Naive thymus-derived CD4-positive, alpha-beta T cell (primary cell): Measurements from ENCODE around the gene KAZN. TPM values are rescaled to one million over a fixed set of nuclear protein-coding genes. Genes with fewer than 3 reads are reported as not detected.

Experiments used
- ATAC-seq: fragments of 150-1000 bp; cut with Tn5 transposase; 2 replicates; pipeline ENCODE4 v1.10.0; 2021; ENCODE audit warnings: mild to moderate bottlenecking, moderate library complexity
- CTCF ChIA-PET: fragments of 350-600 bp; sonication (Branson Sonifier 250); formaldehyde crosslinking; loops from one replicate; lab custom pipeline; 2021; ENCODE audit warnings: antibody characterized with exemption; lab: Charles Lee
- POLR2A ChIA-PET: fragments of 350-600 bp; sonication (Branson Sonifier 250); formaldehyde crosslinking; loops from one replicate; lab custom pipeline; 2021; ENCODE audit warnings: antibody characterized with exemption, inconsistent platforms; lab: Charles Lee
- DNase-seq, 9 donors: peaks; one replicate each; pipeline versions ENCODE4 v3.0.0 to v3.0.0-alpha.2; 2020 to 2022; ENCODE audit warnings: mixed read lengths in 1 of 9
- H3K27ac ChIP-seq: one replicate; pipeline ENCODE4 v1.7.0; 2013; ENCODE audit warnings: mild to moderate bottlenecking, low read depth, low read length, moderate library complexity
- H3K27me3 ChIP-seq, 2 donors: one replicate each; pipeline ENCODE4 v1.7.0; 2013; ENCODE audit warnings: low read length in 2 of 2, mild to moderate bottlenecking in 2 of 2, moderate library complexity in 2 of 2; ENCODE audit not compliant: control insufficient read depth in 2 of 2, insufficient read depth in 2 of 2
- H3K36me3 ChIP-seq, 3 experiments: 1 replicate in 2 of 3; 2 replicates in 1 of 3; pipeline ENCODE4 v1.7.0; 2013; ENCODE audit warnings: low read length in 3 of 3, mild to moderate bottlenecking in 3 of 3, moderate library complexity in 1 of 3; ENCODE audit not compliant: insufficient read depth in 3 of 3, control insufficient read depth in 2 of 3
- H3K4me1 ChIP-seq, 2 donors: one replicate each; pipeline ENCODE4 v1.7.0; 2013; ENCODE audit warnings: low read length in 2 of 2, mild to moderate bottlenecking in 2 of 2, moderate library complexity in 1 of 2; ENCODE audit not compliant: control insufficient read depth in 2 of 2, insufficient read depth in 2 of 2
- H3K4me3 ChIP-seq: 2 replicates; pipeline ENCODE4 v1.7.0; 2013; ENCODE audit warnings: mild to moderate bottlenecking, low read length
- H3K9me3 ChIP-seq, 3 experiments: 1 replicate in 2 of 3; 2 replicates in 1 of 3; pipeline ENCODE4 v1.7.0; 2013; ENCODE audit warnings: low read length in 3 of 3; ENCODE audit not compliant: control insufficient read depth in 2 of 3
- H3K27ac Mint-ChIP-seq, 9 donors: one replicate each; pipeline ENCODE4 v1.8.0; 2020 to 2022; ENCODE audit warnings: mixed read lengths in 9 of 9, mild to moderate bottlenecking in 8 of 9, moderate library complexity in 5 of 9, inconsistent platforms in 2 of 9
- H3K27me3 Mint-ChIP-seq, 5 donors: one replicate each; pipeline ENCODE4 v1.8.0; 2021 to 2022; ENCODE audit warnings: mixed read lengths in 5 of 5, mild to moderate bottlenecking in 1 of 5
- H3K36me3 Mint-ChIP-seq, 5 donors: one replicate each; pipeline ENCODE4 v1.8.0; 2020 to 2022; ENCODE audit warnings: mixed read lengths in 5 of 5, mild to moderate bottlenecking in 3 of 5, inconsistent platforms in 1 of 5
- H3K4me1 Mint-ChIP-seq, 7 donors: one replicate each; pipeline ENCODE4 v1.8.0; 2020 to 2022; ENCODE audit warnings: mixed read lengths in 7 of 7, mild to moderate bottlenecking in 3 of 7, inconsistent platforms in 1 of 7
- H3K4me3 Mint-ChIP-seq, 10 donors: one replicate each; pipeline ENCODE4 v1.8.0; 2020 to 2022; ENCODE audit warnings: mild to moderate bottlenecking in 10 of 10, mixed read lengths in 10 of 10, moderate library complexity in 6 of 10, inconsistent platforms in 2 of 10
- H3K9me3 Mint-ChIP-seq, 11 donors: one replicate each; pipeline ENCODE4 v1.8.0; 2020 to 2022; ENCODE audit warnings: mixed read lengths in 11 of 11, mild to moderate bottlenecking in 4 of 11, inconsistent platforms in 1 of 11, moderate library complexity in 1 of 11
- intact Hi-C, 2 donors: fragments of 100-400 bp; cut with micrococcal nuclease; formaldehyde crosslinking; loops; one replicate each; pipeline ENCODE4 v1.15.1; 2023
- polyA plus RNA-seq, 2 donors: library from polyadenylated mRNA; unstranded; fragments of 300-500 nt; fragmentation: Illumina TruSeq; gene quantifications; one replicate each; pipeline ENCODE4 v1.2.3, GENCODE V29; 2021
- total RNA-seq, 6 experiments: library from RNA in 5 of 6; stranded (reverse) in 5 of 6; gene quantifications; 1 replicate in 5 of 6; 2 replicates in 1 of 6; pipeline ENCODE4 v1.2.3 and lab custom pipeline; 2021 to 2026

KAZN gene
- total and polyA plus RNA-seq, 7 experiments from 2014 or later, result 0.08 to 0.87 (median 0.30) TPM

GRCh38 chr1:14646973-14647372, 48.5 kb downstream of the KAZN start:
- Mint-ChIP-seq H3K4me1 (peaks cover 0 to 2% (median 0%) of the 10 kb centered on the region in 7 donors), H3K27me3 (peaks cover 0 to 18% (median 4%) of the 10 kb centered on the region in 5 donors), H3K36me3 (peaks cover 0 to 4% (median 0%) of the 10 kb centered on the region in 5 donors), H3K9me3 (peaks cover 2 to 33% (median 14%) of the 10 kb centered on the region in 11 donors), H3K27ac (no peak overlapping the region), H3K4me3 (no peak overlapping the region)
- Histone ChIP-seq H3K4me1 (no peaks in the 10 kb centered on the region), H3K36me3 (no peaks in the 10 kb centered on the region), H3K27ac (no peak overlapping the region), H3K9me3 (no peaks in the 10 kb centered on the region), H3K4me3 (no peak overlapping the region), H3K27me3 (no peaks in the 10 kb centered on the region)
- CTCF ChIA-PET, result no interaction called here
- intact Hi-C loops, result no loop called here
- DNase-seq, result no peak
- POLR2A ChIA-PET, result no interaction called here
- no peak for ATAC-seq

GRCh38 chr1:14647777-14648176, 49.3 kb downstream of the KAZN start:
- H3K27ac Mint-ChIP-seq, result no peak overlapping the region
- H3K4me1 Mint-ChIP-seq, result no peaks in the 10 kb centered on the region
- peaks cover 0 to 18% (median 5%) of the 10 kb centered on the region in 5 donors for H3K27me3 Mint-ChIP-seq
- intact Hi-C loops, result no loop called here
- Histone ChIP-seq H3K9me3 (no peaks in the 10 kb centered on the region), H3K27ac (no peak overlapping the region), H3K36me3 (no peaks in the 10 kb centered on the region), H3K27me3 (no peaks in the 10 kb centered on the region), H3K4me3 (no peak overlapping the region), H3K4me1 (no peaks in the 10 kb centered on the region)
- H3K4me3 Mint-ChIP-seq, result no peak overlapping the region
- H3K9me3 Mint-ChIP-seq, result peaks cover 2 to 26% (median 14%) of the 10 kb centered on the region in 11 donors
- no peak for DNase-seq
- peaks cover 0 to 4% (median 0%) of the 10 kb centered on the region in 5 donors for H3K36me3 Mint-ChIP-seq
- ATAC-seq, result no peak
- POLR2A ChIA-PET, result no interaction called here
- CTCF ChIA-PET, result no interaction called here

GRCh38 chr1:14648391-14648790, 49.9 kb downstream of the KAZN start:
- DNase-seq (no peak), ATAC-seq (no peak)
- H3K4me3 ChIP-seq, result no peak overlapping the region
- peaks cover 0 to 4% (median 0%) of the 10 kb centered on the region in 5 donors for H3K36me3 Mint-ChIP-seq
- intact Hi-C loops, result no loop called here
- H3K4me3 Mint-ChIP-seq, result no peak overlapping the region
- H3K9me3 Mint-ChIP-seq, result peaks cover 2 to 20% (median 14%) of the 10 kb centered on the region in 11 donors
- H3K27me3 Mint-ChIP-seq, result peaks cover 0 to 18% (median 7%) of the 10 kb centered on the region in 5 donors
- H3K4me1 ChIP-seq, result no peaks in the 10 kb centered on the region
- no peak overlapping the region for H3K27ac ChIP-seq
- no peaks in the 10 kb centered on the region for H3K9me3 ChIP-seq
- no peaks in the 10 kb centered on the region for H3K36me3 ChIP-seq
- POLR2A ChIA-PET, result no interaction called here
- H3K27ac Mint-ChIP-seq, result no peak overlapping the region
- CTCF ChIA-PET, result no interaction called here
- H3K4me1 Mint-ChIP-seq, result no peaks in the 10 kb centered on the region
- H3K27me3 ChIP-seq, result no peaks in the 10 kb centered on the region

DNA sequence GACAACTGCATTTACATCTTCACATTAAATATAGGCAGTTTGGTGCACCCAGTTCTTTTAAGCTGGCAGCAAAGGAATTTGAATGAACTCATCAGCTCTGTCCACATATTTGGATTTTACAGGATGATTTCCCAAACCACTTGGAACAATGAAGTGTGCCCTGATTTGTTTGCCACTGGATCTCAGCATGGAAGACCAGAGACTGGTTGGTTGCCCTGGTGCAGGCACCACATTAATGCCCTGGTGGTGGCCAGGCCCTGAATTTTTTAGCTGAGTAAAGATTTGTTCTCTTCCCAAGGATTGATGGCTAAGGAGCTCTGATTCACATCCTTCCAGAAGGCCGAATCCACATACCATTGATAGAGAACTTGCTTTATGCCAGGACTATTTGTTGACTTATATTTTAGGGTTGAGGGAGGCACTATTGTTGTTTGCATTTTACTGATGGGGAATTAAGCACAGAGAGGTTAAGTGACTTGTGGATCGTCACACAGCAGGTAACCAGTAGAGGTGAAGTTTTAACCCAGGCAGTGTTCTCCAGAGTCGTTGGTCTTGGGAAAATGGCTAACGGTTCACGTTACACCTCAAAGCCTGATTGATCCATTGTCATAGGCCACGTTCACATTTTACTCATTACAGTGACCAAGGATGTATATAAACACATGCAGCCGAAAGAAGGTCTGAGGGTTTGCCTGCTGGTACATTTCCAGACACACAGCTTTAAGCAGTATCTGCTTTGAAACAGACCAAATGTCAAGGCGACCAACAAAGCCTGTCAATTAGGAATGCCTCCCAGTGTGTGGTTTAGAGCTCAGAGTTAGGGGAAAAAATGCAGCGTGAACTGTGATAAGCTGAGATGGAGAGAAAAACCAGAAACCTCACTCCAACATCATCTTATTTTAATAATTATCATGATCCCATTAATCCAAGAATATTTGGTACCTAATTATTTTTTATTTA, 50.7 kb downstream of the KAZN start:
- CTCF ChIA-PET, result no interaction called here
- Mint-ChIP-seq H3K27ac (no peak overlapping the region), H3K4me1 (no peaks in the 10 kb centered on the region), H3K9me3 (peaks cover 2 to 18% (median 14%) of the 10 kb centered on the region in 11 donors), H3K27me3 (peaks cover 0 to 18% (median 7%) of the 10 kb centered on the region in 5 donors), H3K36me3 (peaks cover 0 to 4% (median 0%) of the 10 kb centered on the region in 5 donors), H3K4me3 (no peak overlapping the region)
- intact Hi-C loops, result no loop called here
- H3K4me3 ChIP-seq, result no peak overlapping the region
- ATAC-seq (no peak), DNase-seq (no peak)
- H3K27ac ChIP-seq, result no peak overlapping the region
- POLR2A ChIA-PET, result no interaction called here
- H3K9me3 ChIP-seq, result no peaks in the 10 kb centered on the region
- no peaks in the 10 kb centered on the region for H3K4me1 ChIP-seq
- no peaks in the 10 kb centered on the region for H3K27me3 ChIP-seq
- H3K36me3 ChIP-seq, result no peaks in the 10 kb centered on the region

DNA sequence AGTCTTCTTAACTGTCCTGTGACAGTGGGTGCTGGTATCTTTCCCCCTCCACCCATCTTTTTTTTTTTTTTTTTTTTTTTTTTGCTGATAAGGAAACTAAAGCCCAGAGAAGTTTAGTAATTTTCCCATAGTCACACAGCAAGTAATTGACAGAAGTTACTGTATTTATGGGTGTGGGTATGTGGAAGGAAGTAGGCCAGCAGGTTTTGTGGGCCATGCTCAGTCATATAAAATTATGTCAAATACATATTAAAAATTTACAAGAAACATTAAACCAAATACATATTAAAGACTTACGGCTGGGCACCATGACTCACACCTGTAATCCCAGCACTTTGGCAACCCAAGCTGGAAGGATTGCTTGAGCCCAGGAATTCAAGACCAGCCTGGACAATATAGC, 51.5 kb downstream of the KAZN start:
- peaks cover 0 to 4% (median 0%) of the 10 kb centered on the region in 5 donors for H3K36me3 Mint-ChIP-seq
- intact Hi-C loops, result no loop called here
- no peak overlapping the region for H3K4me3 Mint-ChIP-seq
- no peak overlapping the region for H3K27ac Mint-ChIP-seq
- H3K27ac ChIP-seq, result no peak overlapping the region
- no peaks in the 10 kb centered on the region for H3K27me3 ChIP-seq
- H3K4me1 ChIP-seq, result no peaks in the 10 kb centered on the region
- no peak for DNase-seq
- H3K9me3 ChIP-seq, result no peaks in the 10 kb centered on the region
- H3K4me1 Mint-ChIP-seq, result no peaks in the 10 kb centered on the region
- POLR2A ChIA-PET, result no interaction called here
- H3K36me3 ChIP-seq, result no peaks in the 10 kb centered on the region
- no peak overlapping the region for H3K4me3 ChIP-seq
- peaks cover 0 to 13% (median 7%) of the 10 kb centered on the region in 11 donors for H3K9me3 Mint-ChIP-seq
- CTCF ChIA-PET, result no interaction called here
- H3K27me3 Mint-ChIP-seq, result peaks cover 0 to 18% (median 7%) of the 10 kb centered on the region in 5 donors
- no peak for ATAC-seq

GRCh38 chr1:14650951-14651350, 52.5 kb downstream of the KAZN start:
- Histone ChIP-seq H3K4me3 (no peak overlapping the region), H3K36me3 (no peaks in the 10 kb centered on the region), H3K4me1 (no peaks in the 10 kb centered on the region), H3K27ac (no peak overlapping the region), H3K27me3 (no peaks in the 10 kb centered on the region), H3K9me3 (no peaks in the 10 kb centered on the region)
- intact Hi-C loops, result no loop called here
- peaks cover 0 to 4% (median 0%) of the 10 kb centered on the region in 11 donors for H3K9me3 Mint-ChIP-seq
- ChIA-PET CTCF (no interaction called here), POLR2A (no interaction called here)
- peaks cover 0 to 18% (median 7%) of the 10 kb centered on the region in 5 donors for H3K27me3 Mint-ChIP-seq
- no peaks in the 10 kb centered on the region for H3K36me3 Mint-ChIP-seq
- H3K27ac Mint-ChIP-seq, result no peak overlapping the region
- DNase-seq, result no peak
- ATAC-seq, result no peak
- no peaks in the 10 kb centered on the region for H3K4me1 Mint-ChIP-seq
- H3K4me3 Mint-ChIP-seq, result no peak overlapping the region
